Measurements from ENCODE around the gene SERPINB6.
"Not testable (repeated sequence)": the region's sequence is repeated elsewhere in the genome, so short reads cannot be mapped to it uniquely, and the experiment has no call there.

The SERPINB6 gene

DNA sequence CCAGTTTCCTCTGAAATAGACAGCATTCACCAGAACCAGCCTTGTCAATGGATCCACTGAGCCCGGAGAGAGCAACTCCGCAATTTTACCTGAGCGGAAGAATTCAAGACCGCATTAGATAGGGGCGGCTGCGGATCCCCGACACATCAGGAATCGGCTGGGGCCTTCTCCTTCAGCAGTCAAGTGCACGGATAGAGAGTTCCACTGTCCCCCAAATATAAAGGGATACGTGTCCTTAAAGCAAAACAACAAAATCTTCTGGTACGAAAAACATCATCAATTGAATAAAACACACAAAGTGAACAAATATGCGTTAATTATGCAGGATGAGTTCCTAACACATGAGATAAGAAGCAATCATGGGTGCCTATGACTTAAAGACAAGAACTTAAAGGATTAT, 18.3 kb downstream of the SERPINB6 start:
- DNase-seq: no peak

DNA sequence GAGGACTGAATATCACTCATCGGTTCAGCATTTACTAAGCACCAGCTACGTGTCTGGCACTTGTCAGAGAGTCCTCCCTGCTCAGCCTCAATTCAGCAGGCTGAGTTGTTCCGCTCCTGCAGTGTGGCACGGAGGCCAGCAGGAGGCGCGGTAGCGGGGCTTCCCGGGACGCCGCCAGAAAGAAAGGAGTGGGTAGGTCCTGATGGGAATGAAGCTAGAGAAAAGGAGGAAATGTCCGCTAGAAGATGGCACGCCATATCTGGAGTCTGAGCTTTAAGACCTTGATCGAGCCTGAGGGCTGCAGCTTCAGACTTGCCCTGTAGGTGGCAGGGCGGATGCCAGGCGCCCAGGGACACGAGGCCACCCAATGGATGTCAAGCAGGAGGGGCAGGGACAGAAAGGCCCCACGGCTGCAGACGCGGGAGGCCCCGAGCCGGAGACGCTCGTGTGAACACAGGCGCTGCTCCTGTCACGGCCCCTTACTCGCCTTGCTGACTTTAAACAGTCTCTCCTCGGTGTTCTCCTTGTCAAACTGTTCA, 18.7 kb downstream of the SERPINB6 start:
- DNase-seq: peak; percentile 47

DNA sequence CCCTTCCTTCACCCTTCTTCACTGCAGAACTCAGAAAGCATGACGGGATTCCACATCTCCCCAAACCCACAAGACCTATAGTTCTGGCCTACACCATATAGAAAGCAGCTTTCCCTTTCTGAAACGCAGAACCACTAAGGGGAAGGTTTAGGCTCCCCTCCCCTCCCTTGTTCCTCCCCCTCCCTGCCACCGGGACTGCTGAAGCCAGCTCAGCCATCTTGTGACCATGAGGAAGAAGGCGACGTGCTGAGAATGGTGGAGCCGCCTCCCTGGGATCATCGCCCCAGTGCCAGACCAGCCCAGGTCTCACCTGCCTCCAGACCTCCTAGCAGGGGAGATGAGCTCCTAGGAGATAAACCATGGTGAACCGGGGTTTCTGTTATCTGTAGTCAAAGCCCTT, 19.6 kb downstream of the SERPINB6 start:
- DNase-seq: no peak

DNA sequence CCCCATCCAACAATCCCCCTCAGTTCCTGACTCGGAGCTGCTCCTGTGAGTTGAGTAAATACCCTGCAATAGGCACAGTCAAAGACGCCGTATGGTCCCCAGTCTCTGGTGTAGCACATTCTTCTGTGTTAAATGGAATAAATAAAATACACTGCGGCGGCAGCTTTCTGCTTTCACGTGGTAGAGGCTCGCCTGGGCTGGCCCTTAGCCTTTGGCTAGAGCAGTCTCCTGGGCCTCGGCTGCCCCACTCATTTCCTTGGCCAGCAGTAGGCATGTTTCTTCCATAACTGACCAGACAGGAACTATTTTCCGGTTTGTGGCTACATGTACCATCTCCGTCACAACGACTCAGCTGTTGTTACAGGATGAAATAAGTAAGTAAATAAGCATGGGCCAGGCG, 20.7 kb downstream of the SERPINB6 start:
- no peak for DNase-seq

DNA sequence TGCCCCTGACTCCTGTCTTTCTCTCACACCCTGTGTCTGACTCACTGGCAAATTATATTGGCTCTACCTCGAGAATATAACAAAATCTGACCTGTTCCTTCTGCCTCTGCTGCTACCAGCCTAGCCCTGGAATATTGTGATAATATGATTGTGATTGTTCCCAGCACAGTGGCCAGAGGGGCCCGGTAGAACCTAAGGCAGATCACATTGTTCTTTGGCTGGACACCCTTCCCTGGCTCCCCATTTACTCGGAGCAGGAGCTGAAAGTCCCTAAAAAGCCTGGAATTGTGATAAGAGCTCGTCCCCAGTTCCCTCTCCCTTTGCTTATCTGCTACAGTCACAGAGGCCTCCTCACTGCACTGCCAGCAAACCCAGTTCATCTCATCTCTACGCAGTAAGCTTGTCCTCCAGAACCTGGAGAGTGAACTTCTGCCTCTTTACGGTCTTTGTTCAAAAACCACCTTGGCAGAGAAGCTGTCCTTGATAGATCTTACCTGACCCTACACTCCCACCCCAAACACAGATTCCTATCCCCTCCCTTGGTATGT, 21.8 kb downstream of the SERPINB6 start:
- no peak for DNase-seq

DNA sequence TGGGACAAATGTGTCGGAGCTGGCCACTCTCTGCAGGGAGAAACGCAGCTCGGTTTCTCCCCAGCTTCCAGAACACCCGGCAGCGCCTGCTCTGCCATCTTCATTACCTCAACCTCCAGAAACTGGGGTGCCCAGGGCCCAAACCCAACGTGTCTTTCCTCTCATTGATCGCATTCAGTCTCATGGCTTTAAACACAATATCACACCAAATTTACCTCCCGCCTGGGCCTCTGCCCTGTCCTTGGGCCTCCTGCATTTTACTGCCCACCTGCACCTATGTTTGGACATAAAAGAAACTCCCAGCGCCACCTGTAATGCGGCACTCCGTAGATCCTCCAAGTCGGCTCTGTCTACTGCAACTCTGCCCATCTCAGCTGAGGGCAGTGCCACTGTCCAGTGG, 22.2 kb downstream of the SERPINB6 start:
- DNase-seq: no peak

DNA sequence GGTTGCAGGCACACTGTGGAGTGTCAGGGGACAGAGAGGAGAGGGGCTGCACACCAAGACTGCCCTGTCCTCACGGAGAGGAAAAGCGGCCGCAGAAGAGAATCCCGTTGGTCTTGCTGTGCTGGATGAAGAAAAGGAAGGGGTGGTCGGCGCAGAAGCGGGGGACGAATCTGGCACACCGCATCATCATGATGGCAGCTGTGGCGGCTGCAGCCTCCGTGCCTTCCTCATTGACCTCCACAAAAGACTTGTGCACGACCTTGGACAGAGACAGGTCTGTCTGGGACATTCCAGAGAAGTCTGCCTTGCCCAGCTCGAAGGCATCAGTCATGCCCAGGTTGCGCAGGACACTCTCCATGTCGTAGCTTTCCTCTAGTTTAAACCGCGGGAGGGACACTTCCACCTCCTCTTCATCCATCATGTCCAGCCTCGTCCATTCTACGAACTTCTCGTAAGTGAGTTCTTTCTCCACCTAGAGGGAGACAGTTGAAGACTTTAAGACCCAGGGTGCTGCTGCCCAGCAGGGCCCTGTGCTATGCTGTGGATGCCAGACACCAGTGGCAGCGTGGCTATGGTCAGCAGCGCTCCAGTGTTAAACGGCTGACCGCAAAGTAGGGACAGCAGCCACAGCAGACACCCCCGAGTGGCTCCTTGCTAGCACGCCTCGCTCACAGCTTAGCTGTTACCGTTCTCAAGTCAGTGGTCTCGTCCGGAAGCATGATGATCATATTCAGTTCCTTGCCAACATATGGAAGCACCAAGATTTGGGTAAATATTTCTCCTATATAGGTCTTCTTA, 22.9 kb downstream of the SERPINB6 start:
- DNase-seq: no peak

DNA sequence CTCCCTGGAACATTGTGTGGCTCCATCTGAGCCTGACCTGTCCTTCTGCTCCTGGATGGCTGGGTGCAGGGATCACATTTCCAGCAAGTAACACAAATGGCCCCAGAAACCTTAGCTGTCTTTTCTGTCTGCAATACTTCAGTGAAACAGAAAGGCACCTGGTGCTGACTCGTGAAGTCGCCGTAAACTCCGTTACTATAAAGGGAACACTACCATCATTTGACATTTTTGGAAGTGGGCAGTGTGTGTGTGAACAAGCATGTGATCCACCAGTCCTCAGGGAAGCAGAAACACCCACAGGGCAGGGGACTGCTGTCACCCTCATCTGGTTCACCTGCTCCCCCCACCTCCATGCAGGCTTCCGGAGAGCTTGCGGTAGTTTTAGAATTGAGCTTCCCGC, 23.9 kb downstream of the SERPINB6 start:
- DNase-seq: no peak

DNA sequence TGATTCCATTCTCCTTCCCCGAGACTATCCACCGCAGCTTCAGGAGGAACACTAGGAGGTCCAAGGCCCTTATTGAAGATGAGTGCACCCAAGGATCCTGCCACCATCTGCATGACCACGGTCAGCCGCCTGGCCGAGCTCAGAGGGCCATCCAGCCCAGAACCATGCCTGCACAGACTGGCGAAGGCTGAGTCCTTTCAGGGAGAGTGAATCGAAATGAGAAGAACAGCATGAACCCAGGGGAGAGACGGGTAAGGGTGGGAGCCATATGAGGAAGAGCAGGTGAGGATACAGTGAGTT, 26.3 kb downstream of the SERPINB6 start:
- no peak for DNase-seq

DNA sequence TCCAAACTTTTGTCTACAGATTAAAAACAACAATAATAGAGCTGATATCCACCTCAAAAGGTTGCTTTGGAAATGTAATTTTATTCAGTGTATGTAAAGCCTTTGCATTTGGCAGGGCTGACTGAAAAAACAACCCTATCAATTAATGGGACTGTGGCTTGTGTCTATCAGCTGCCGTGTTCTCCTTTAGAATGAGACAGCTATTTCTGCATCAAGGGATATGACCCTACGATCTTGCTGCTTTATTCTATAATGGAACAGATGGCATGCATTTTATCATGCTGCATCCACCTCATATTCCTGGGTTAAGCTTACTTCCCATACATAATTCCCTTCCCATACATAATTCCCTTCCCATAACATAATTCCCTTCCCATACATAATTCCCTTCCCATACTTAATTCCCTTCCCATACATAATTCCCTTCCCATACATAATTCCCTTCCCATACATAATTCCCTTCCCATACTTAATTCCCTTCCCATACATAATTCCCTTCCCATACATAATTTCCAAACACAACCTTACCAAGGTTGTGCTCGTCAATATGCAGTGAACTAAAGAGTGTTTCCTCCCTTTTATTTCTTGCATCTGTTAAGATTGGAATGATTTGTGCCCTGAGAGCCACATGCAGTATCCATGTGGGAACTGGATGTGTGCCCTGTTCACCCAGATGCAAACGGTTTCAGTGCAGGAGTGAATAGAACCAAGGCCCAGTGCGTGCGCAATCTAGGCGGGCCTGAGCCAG, 26.8 kb downstream of the SERPINB6 start:
- no peak for DNase-seq

DNA sequence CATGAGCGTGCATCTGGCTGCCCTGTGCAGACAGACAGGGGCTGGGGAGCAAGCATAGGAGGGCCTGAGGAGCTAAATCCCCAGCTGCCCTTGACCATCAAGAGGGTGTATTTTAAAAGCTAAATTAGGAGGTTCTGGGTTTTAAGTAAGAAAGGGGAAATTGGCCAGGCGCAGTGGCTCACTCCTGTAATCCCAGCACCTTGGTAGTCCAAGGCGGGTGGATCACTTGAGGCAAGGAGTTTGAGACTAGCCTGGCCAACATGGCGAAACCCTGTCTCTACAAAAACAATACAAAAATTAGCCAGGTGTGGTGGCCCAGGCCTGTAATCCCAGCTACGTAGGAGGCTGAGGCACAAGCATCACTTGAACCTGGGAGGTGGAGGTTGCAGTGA, 27.8 kb downstream of the SERPINB6 start:
- DNase-seq: no peak

DNA sequence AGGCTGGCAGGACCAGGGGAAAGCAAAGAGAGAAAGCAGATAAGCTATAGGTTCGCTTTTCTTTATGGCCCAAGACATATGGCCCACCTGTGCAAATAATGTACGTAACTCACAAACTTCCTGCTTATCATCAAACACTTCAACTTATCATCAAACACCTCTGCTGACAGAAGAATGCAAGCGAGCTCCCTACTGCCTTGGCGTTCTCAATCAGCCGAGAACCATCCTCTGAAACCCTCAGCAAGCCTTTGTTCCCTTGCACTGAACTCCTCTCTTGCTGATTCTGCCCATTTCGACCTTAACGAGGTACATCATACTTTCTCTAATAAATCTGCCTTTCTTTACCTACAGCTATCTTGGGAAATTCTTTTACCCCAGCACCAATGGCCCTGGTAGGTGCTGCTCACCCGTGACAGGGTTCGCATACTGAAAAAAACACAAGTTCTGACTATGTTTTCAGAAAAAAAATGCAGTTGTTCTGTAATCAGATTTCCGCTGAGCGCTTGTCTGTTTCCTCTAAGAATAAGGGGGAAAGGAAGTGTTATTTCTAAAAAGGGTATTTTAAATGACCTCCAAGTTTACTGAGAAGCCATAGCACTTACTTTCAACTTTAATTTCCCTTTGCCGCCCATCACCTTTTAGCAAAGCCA, 28.3 kb downstream of the SERPINB6 start:
- DNase-seq: peak; percentile 46

DNA sequence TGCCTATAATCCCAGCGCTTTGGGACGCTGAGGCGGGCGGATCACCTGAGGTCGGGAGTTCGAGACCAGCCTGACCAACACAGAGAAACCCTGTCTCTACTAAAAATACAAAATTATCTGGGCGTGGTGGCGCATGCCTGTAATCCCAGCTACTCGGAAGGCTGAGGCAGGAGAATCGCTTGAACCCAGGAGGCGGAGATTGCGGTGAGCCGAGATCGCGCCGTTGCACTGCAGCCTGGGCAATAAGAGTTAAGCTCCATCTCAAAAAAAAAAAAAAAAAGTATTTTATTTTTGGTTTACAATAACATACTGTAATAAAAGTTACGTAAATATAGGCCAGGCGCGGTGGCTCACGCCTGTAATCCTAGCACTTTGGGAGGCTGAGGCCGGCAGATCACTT, 29.3 kb downstream of the SERPINB6 start:
- DNase-seq: not testable (repeated sequence)

DNA sequence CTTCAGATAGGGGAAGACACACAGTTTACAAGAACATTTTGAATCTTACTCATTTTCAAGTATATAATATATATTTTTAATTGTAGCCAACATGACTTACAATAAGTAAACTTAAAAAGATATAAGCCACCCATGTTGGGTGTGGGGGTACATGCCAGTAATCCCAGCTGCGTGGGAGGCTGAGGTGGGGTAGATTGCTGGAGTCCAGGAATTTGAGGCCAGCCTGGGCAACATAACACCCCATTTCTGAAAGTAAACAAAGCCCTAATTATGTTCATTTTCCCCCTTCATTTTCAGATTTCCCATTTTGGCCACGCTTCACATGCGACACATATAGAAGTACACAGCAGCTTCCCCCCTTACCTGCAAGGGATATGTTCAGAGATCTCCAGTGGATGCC, 30.5 kb downstream of the SERPINB6 start:
- DNase-seq: no peak

DNA sequence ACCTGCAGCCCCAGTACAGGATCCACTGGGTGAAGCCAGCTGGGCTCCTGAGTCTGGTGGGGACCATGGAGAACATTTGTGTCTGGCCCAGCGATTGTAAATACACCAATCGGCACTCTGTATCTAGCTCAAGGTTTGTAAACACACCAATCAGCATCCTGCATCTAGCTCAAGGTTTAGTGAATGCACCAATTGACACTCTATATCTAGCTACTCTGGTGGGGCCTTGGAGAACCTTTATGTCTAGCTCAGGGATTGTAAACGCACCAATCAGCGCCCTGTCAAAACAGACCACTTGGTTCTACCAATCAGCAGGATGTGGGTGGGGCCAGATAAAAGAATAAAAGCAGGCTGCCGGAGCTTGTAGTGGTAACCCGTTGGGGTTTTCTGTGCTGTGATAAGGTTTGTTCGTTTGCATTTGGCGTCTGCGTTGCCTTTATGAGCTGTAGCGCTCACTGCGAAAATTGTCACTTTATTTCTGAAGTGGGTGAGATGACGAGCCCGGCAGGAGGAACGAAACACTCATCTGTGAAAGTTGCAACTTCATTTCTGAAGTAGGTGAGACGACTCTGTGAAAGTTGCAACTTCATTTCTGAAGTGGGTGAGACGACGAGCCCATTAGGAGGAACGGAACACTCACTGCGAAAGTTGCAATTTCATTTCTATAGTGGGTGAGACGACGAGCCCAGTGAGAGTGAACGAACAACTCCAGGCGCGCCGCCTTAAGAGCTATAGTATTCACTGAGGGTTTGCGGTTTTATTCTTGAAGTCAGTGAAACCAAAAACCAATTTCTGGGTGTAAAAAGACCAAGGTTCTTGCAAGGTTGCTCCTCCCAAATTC, 31.1 kb downstream of the SERPINB6 start:
- DNase-seq: peak; percentile 74

DNA sequence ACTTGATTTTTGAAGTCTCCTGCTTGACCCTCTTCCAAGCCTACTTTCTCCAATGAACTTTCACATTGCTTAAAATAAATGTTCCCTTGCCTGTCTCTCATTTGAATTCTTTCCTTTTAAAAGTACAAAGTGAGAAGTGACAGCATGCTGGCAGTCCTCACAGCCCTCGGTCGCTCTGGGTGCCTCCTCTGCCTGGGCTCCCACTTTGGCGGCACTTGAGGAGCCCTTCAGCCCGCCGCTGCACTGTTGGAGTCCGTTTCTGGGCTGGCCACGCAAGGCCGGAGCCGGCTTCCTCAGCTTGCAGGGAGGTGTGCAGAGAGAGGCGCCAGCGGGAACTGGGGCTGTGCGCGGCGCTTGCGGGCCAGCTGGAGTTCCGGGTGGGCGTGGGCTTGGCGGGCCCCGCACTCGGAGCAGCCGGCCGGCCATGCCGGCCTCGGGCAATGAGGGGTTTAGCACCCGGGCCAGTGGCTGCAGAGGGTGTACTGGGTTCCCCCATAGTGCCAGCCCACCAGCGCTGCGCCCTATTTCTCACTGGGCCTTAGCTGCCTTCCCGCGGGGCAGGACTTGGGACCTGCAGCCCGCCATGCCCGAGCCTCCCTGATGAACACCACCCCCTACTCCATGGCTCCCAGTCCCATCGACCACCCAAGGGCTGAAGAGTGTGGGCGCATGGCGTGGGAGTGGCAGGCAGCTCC, 31.9 kb downstream of the SERPINB6 start:
- no peak for DNase-seq

DNA sequence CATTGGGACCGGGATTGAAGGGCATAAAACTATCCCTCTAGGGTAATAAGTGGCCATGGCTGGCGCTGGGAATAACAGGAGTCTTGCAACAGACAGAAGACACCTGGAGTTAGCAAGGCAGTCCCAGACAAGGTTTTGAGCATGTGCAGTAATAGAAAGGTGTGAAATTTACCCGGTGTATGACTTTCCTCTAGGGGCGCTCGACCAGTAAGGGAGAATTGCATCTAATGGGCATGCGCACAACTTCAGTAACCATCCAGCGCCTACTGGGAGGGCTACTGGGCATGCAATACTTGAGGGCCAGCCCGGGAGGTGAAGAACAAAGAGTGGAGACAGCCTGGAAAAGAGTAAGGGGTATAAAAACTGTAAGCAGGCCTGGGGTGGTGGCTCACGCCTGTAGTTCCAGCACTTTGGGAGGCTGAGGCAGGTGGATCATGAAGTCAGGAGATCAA, 32.7 kb downstream of the SERPINB6 start:
- no peak for DNase-seq

DNA sequence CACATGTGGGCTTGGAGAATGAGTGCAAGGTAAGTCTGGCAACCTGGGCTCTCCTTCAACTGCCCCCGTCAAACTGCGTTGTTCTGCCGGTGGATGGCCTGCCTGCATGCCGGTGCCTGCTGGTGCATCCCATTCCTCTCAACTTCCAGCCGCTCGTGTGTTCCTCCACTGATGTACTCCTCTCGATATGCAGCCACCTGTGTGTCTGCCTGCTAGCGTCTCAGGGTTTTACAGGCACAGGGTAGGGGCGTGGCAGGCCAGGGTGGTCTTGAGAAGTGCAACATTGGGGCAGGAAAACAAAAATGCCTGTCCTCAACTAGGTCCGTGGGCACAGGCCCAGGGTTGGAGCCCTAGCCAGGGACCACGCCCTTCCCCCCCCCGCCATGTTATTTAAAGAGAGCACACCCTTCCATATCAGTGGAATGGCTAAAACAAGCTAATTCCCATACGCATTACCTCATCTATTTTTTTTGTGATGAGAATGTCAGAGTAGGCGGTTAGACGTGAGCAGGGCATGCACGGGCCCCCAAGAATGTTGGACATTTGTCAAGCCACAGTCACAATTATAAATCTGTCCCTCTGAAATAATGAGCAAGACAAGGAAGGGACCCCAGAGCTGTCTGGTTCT, 33.2 kb downstream of the SERPINB6 start:
- DNase-seq: no peak

DNA sequence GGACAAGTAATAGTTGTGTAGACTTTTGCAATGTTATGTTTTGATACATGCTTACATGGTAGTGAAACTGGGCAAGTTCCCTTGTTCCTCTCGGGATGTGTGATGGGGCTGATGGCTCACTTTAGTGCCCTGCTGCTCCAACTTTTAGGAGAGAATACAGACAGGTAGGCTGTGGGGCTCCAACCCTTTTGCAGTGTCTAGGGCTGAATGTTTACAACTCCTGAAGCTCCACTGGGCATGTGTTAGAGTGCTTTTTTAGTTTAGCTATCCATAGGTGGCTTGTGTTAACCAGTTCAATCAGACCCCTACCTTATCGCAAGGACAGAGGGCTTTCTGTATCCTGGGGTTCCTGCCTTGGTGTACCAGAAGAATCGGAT, 33.8 kb downstream of the SERPINB6 start:
- no peak for DNase-seq

DNA sequence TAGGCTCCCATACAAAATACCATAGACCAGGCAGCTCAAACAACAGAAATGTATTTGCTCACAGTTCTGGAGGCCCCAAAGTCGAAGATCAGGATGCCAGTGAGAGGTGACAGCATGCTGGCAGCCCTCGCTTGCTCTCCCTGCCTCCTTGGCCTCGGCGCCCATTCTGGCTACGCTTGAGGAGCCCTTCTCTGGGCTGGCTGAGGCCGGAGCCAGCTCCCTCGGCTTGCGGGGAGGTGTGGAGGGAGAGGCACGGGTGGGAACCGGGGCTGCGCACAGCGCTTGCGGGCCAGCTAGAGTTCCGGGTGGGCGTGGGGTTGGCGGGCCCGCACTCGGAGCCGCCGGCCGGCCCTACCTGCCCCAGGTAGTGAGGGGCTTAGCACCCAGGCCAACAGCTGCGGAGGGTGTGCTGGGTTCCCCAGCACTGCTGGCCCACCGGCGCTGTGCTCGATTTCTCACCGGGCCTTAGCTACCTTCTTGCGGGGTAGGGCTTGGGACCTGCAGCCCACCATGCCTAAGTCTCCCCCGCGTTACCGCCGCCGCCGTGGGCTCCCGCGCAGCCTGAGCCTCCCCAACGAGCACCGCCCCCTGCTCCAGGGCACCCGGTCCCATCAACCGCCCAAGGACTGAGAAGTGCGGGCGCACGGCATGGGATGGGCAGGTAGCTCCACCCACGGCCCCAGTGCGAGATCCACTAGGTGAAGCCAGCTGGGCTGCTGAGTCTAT, 35.6 kb downstream of the SERPINB6 start:
- no peak for DNase-seq

DNA sequence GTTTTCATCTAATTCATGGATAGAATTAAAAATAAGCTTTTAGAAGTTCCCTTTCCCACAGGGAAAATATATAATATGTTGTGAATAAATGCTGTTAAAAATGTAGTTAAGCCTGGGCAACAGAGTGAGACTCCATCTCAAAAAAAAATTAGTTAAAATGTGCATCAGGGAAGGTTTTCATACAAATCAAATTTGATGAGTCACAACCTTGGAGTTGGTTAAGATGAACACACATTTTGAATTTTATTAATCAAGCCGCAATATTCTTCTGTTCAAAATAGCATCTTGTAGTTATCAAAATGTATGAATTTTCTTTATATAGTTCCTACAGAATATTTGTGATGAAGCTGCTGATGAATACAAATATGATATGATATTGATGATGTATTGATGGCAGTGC, 37.3 kb downstream of the SERPINB6 start:
- no peak for DNase-seq
